Bronchial epithelial cell (primary cell): ENCODE measurements around the gene RHBDD2. TPM values are rescaled to one million over a fixed set of nuclear protein-coding genes. Genes with fewer than 3 reads are reported as not detected.
A peak's percentile ranks its signal among the peaks of the same experiment; 100 is the strongest.
"Not testable (repeated sequence)": the region's sequence is repeated elsewhere in the genome, so short reads cannot be mapped to it uniquely, and the experiment has no call there.

Experiments
- DNase-seq: peaks from one replicate; pipeline ENCODE4 v3.0.0-alpha.2; 2010; ENCODE audit warnings: low read depth
- FAIRE-seq: peaks from 2 replicates; lab custom pipeline; 2011; peaks lifted over from hg19 to GRCh38; lab: Jason Lieb, UNC
- H3K27me3 ChIP-seq: 2 replicates; pipeline ENCODE4 v1.5.1; 2011; ENCODE audit warnings: low read length; ENCODE audit not compliant: control insufficient read depth, insufficient read depth
- H3K36me3 ChIP-seq: 2 replicates; pipeline ENCODE4 v1.5.1; 2011; ENCODE audit warnings: low read length; ENCODE audit not compliant: control insufficient read depth, insufficient read depth
- H3K4me3 ChIP-seq: 2 replicates; pipeline ENCODE4 v1.5.1; 2011; ENCODE audit warnings: mild to moderate bottlenecking, low read depth, low read length, control low read depth
- total RNA-seq: library from RNA; depleted of rRNA; stranded (reverse); fragments of >200 nt; gene quantifications from 2 replicates; pipeline ENCODE4 v1.2.1, GENCODE V29; 2014
- TF ChIP-seq, protein P1 (sequence below): IDR thresholded peaks from 2 replicates; pipeline ENCODE4 v1.5.1; 2011; ENCODE audit warnings: mild to moderate bottlenecking, moderate library complexity, low read length, control low read depth, inconsistent platforms; ENCODE audit not compliant: insufficient read depth, severe bottlenecking

Gene RHBDD2
- total RNA-seq, 1 donor from 2014 or later: 10.8 TPM

DNA sequence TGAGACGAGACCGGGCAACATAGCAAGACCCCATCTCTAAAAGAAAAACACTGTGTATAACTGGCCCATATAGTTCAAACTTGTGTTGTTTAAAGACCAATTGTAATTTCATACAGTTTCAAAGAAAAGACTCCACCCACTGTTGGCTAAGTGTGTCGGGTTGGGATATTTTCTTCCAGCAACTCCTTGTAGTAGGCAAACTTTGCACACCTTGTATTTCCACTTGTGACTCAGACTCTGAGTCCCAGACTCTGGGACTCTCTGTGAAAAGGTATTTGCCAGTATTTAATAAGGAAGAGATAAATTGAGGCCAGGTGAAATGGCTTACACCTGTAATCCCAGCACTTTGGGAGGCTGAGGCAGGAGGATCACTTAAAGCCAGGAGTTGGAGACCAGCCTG is 29.3 kb upstream of the RHBDD2 start:
- H3K27me3 ChIP-seq: no peaks in the 10 kb centered on the region
- DNase-seq: peak; percentile 78
- H3K36me3 ChIP-seq: no peaks in the 10 kb centered on the region
- no peak overlapping the region for H3K4me3 ChIP-seq
- no peak for FAIRE-seq
- TF ChIP-seq, protein P1, sequence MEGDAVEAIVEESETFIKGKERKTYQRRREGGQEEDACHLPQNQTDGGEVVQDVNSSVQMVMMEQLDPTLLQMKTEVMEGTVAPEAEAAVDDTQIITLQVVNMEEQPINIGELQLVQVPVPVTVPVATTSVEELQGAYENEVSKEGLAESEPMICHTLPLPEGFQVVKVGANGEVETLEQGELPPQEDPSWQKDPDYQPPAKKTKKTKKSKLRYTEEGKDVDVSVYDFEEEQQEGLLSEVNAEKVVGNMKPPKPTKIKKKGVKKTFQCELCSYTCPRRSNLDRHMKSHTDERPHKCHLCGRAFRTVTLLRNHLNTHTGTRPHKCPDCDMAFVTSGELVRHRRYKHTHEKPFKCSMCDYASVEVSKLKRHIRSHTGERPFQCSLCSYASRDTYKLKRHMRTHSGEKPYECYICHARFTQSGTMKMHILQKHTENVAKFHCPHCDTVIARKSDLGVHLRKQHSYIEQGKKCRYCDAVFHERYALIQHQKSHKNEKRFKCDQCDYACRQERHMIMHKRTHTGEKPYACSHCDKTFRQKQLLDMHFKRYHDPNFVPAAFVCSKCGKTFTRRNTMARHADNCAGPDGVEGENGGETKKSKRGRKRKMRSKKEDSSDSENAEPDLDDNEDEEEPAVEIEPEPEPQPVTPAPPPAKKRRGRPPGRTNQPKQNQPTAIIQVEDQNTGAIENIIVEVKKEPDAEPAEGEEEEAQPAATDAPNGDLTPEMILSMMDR: no peak

DNA sequence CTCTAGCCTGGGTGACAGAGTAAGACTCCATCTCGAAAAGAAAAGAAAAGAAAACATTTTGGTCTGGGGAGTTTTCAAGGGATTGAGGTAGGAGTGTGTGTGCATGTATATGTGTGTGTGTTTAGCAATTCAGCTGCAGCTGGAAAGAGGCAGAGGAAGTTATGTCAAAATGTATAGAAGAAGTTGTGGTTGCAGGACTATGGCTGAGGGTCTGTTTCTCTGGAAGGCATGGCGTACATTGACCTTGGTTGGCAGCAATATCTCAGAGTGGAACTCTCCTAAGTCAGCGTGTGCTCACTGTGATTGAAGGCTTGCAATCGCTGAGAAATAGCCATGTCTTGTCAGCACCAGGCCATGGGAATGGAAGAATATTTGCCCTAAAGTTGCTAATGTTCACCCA is 28.6 kb upstream of the RHBDD2 start:
- peak; percentile 13 for FAIRE-seq

DNA sequence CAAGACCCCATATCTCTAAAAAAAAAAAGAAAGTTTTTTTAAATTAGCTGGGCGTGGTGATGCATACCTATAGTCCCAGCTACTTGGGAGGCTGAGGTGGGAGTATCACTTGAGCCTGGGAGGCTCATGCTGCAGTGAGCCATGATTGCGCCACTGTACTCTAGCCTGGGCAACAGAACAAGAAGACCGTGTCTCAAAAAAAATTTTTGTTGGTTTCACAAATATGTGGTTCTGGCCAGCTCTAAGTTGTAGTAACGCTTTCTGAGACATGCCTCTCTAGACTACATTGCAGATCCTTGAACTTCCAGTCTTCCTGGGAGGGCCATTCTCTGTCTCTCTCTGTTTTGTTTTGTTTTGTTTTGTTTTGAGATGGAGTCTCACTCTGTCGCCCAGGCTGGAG is 24.6 kb upstream of the RHBDD2 start:
- TF ChIP-seq, protein P1: no peak
- Histone ChIP-seq H3K36me3 (no peaks in the 10 kb centered on the region), H3K27me3 (no peaks in the 10 kb centered on the region), H3K4me3 (no peak overlapping the region)
- no peak for FAIRE-seq
- DNase-seq: no peak

More for the DNA sequence above, 28.6 kb upstream of the RHBDD2 start:
- DNase-seq: no peak
- H3K36me3 ChIP-seq: no peaks in the 10 kb centered on the region
- H3K27me3 ChIP-seq: no peaks in the 10 kb centered on the region
- no peak overlapping the region for H3K4me3 ChIP-seq
- TF ChIP-seq, protein P1: no peak

DNA sequence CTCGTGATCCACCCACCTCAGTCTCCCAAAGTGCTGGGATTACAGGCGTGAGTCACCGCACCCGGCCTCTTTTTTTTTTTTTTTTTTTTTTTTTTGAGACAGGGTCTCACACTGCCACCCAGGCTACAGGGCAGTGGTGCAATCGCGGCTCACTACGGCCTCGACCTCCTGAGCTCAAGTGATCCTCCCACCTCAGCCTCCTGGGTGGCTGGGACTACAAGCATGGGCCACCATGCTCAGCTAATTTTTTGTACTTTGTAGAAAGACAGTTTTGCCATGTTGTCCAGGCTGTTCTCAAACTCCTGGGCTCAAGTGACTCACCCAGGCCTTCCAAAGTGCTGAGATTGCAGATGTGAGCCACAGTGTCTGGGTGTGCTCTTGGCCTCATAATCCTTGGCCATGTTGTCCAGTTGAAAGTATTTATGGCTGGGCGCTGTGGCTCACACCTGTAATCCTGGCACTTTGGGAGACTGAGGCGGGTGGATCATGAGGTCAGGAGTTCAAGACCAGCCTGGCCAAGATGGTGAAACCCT is 24.0 kb upstream of the RHBDD2 start:
- FAIRE-seq: not testable (repeated sequence)

DNA sequence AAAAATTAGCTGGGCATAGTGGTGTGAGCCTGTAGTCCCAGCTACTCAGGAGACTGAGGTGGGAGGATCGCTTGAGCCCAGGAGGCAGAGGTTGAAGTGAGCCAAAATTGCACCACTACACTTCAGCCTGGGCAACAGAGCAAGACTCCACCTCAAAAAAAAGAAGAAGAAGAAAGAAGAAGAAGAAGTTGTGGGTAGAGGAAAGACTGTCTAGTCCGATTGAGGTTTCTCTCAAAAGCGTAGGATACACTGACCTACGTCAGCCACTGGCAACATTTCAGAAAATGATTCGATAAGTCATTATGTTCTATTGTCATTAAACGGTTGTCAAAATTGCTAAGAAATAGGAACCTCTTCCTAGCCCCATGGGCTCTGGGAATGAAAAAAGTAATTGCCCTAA is 22.3 kb upstream of the RHBDD2 start:
- Histone ChIP-seq H3K36me3 (no peaks in the 10 kb centered on the region), H3K4me3 (no peak overlapping the region), H3K27me3 (no peaks in the 10 kb centered on the region)
- FAIRE-seq (no peak), DNase-seq (no peak)
- TF ChIP-seq, protein P1: no peak

More for the DNA sequence above, 24.0 kb upstream of the RHBDD2 start:
- not testable (repeated sequence) for H3K4me3 ChIP-seq, H3K36me3 ChIP-seq, DNase-seq, H3K27me3 ChIP-seq

DNA sequence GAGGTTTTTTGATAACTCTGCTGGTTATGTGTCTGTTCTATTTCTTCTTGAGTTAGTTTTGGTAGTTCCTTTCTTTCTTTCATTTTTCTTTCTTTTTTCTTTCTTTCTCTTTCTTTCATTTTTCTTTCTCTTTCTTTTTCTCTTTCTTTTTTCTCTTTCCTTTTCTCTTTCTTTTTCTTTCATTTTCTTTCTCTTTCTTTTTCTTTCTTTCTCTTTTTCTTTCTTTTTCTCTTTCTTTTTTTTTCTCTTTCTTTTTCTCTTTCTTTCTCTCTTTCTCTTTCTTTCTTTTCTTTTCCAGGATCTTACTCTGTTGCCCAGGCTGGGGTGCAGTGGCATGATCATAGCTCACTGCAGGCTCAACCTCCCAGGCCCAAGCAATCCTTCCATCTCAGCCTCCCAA is 20.4 kb upstream of the RHBDD2 start:
- DNase-seq (no peak), FAIRE-seq (no peak)
- TF ChIP-seq, protein P1: no peak
- H3K36me3 ChIP-seq: no peaks in the 10 kb centered on the region
- H3K27me3 ChIP-seq: no peaks in the 10 kb centered on the region
- no peak overlapping the region for H3K4me3 ChIP-seq
